Heart left ventricle (tissue), 16 donors: ENCODE measurements around the gene TMEM132D. TPM values are rescaled to one million over a fixed set of nuclear protein-coding genes. Genes with fewer than 3 reads are reported as not detected.

ENCODE experiments used
- ATAC-seq, 4 donors: fragments of 200-7000 bp; cut with Tn5 transposase; one replicate each; pipeline ENCODE4 v1.9.1; 2020 to 2022; ENCODE audit warnings: moderate library complexity in 4 of 4, mild to moderate bottlenecking in 3 of 4, moderate number of reproducible peaks in 1 of 4
- DNase-seq, 5 donors: peaks; one replicate each; pipeline ENCODE4 v3.0.0-alpha.2; 2020
- H3K27ac ChIP-seq, 12 donors: fragments of 200-600 bp; sonication (generic) in 4 of 12; one replicate each; pipeline versions ENCODE4 v1.5.0 to v1.8.0; 2016 to 2022; ENCODE audit warnings: mild to moderate bottlenecking in 2 of 12
- H3K27me3 ChIP-seq, 9 donors: fragments of 200-600 bp; sonication (generic) in 2 of 9; one replicate each; pipeline versions ENCODE4 v1.5.1 to v1.8.0; 2016 to 2022; ENCODE audit warnings: mild to moderate bottlenecking in 3 of 9
- H3K36me3 ChIP-seq, 9 donors: fragments of 200-600 bp; sonication (generic) in 2 of 9; one replicate each; pipeline versions ENCODE4 v1.5.0 to v1.8.0; 2018 to 2022; ENCODE audit warnings: mild to moderate bottlenecking in 2 of 9
- H3K4me1 ChIP-seq, 12 donors: fragments of 200-600 bp; sonication (generic) in 4 of 12; one replicate each; pipeline versions ENCODE4 v1.5.0 to v1.8.0; 2016 to 2022; ENCODE audit warnings: mild to moderate bottlenecking in 3 of 12
- H3K4me3 ChIP-seq, 12 donors: fragments of 200-600 bp; sonication (generic) in 4 of 12; one replicate each; pipeline versions ENCODE4 v1.5.0 to v1.8.0; 2017 to 2022; ENCODE audit warnings: mild to moderate bottlenecking in 9 of 12, moderate library complexity in 4 of 12
- H3K9me3 ChIP-seq, 12 donors: fragments of 200-600 bp; sonication (generic) in 4 of 12; one replicate each; pipeline versions ENCODE4 v1.5.0 to v1.8.0; 2016 to 2022; ENCODE audit warnings: mild to moderate bottlenecking in 1 of 12
- CTCF ChIP-seq, 12 donors: fragments of 200-600 bp; sonication (generic) in 4 of 12; IDR thresholded peaks; one replicate each; pipeline versions ENCODE4 v1.5.0 to v1.8.0; 2018 to 2022; ENCODE audit warnings: antibody characterized with exemption in 12 of 12, mild to moderate bottlenecking in 5 of 12
- POLR2A ChIP-seq, 2 donors: fragments of 450-650 bp; IDR thresholded peaks; one replicate each; pipeline ENCODE4 v1.6.1; 2017; ENCODE audit warnings: antibody characterized with exemption in 2 of 2, mild to moderate bottlenecking in 2 of 2, moderate library complexity in 2 of 2
- WGBS, 4 donors: extraction: QIAGEN DNeasy Blood & Tissue Kit in 2 of 4; methylation state at CpG; one replicate each; pipeline versions ENCODE4 v1.1.5 to v1.1.7; 2013 to 2018; 5-methylcytosine and 5-hydroxymethylcytosine counted together
- intact Hi-C, 10 donors: fragments of 100-400 bp; cut with DNase I; formaldehyde crosslinking; loops; one replicate each; pipeline versions ENCODE4 v1.11.1 to v1.14.2; 2022
- polyA plus RNA-seq, 2 donors: library from polyadenylated mRNA; stranded (reverse); fragments of 200-250 nt; gene quantifications; one replicate each; pipeline ENCODE4 v1.2.3, GENCODE V29; 2013
- total RNA-seq, 9 donors: library from RNA; depleted of rRNA in 2 of 9; stranded (reverse); fragments of >200 nt in 2 of 9; fragmentation: NEBNext Ultra II Directional in 3 of 9; extraction: Animal tissue kit (Norgen Biotek cat#: 25700) in 3 of 9; gene quantifications; one replicate each; pipeline versions ENCODE4 v1.1.0 to v1.2.4, GENCODE V29; 2016 to 2023
- donor health status: ischemic (EF 13 %, LVEDD 7.1; RV severe dilation, severe dysfunction).
- donor health status: healthy with polysubstance abuse.
- donor health status: DM: no; HTN: yes; CAD: no.
- donor health status: DM: no; HTN: no; CAD: no.
- donor health status: ischemic (EF 25% LVEDD 6.9; RV normal size, moderate dysfunction).
- donor health status: ischemic (EF 25% LVEDD 5.7; RV mildly dilated, moderate dysfunction).
- donor health status: healthy.
- donor health status: DM: yes; HTN: yes; CAD: no.
- donor health status: ischemic (EF 35%, LVEDD 5.7; RV mildly dilated, moderate dysfunction).
- donor health status: nonischemic (EF 11% LVEDD 7.7; RV severe dilation, severe dysfunction).
- donor health status: DM: yes; HTN: yes; CAD: no.
- donor health status: PGD.
- donor health status: ischemic (EF 29% LVEDD 5.4; RV normal size, mild dysfunction).
- donor health status: nonischemic (EF 23%, LVEDD 6.1; RV moderate dilation, normal function).

TMEM132D gene
- total and polyA plus RNA-seq, 11 donors, result not detected

- DNase-seq, result no peak
- no peak for ATAC-seq
- H3K27me3 ChIP-seq, result no peaks in the 10 kb centered on the region
- no peak overlapping the region for H3K4me3 ChIP-seq
- H3K4me1 ChIP-seq, result no peaks in the 10 kb centered on the region
- no peak overlapping the region for H3K27ac ChIP-seq
- TF ChIP-seq POLR2A (IDR thresholded peaks at IDR 0.05) (no peak), CTCF (IDR thresholded peaks at IDR 0.05) (no peak)
- 47 to 63% (median 58%) methylated on average over 4 of the region's 4 CpGs for WGBS, 4 donors
- peaks cover 0 to 17% (median 0%) of the 10 kb centered on the region in 12 donors for H3K9me3 ChIP-seq
- no peaks in the 10 kb centered on the region for H3K36me3 ChIP-seq
- intact Hi-C loops, result no loop called here
These were observed 299.3 kb downstream of the TMEM132D start for GRCh38 chr12:129604506-129604905.

- peaks cover 0 to 17% (median 0%) of the 10 kb centered on the region in 12 donors for H3K9me3 ChIP-seq
- H3K27me3 ChIP-seq, result no peaks in the 10 kb centered on the region
- ATAC-seq, result no peak
- 43 to 64% (median 57%) methylated on average over 1 of the region's 1 CpG for WGBS, 4 donors
- no peak for DNase-seq
- no peak overlapping the region for H3K4me3 ChIP-seq
- no peaks in the 10 kb centered on the region for H3K4me1 ChIP-seq
- no peaks in the 10 kb centered on the region for H3K36me3 ChIP-seq
- TF ChIP-seq CTCF (IDR thresholded peaks at IDR 0.05), result no peak
- no peak for TF ChIP-seq POLR2A (IDR thresholded peaks at IDR 0.05)
- intact Hi-C loops, result no loop called here
- no peak overlapping the region for H3K27ac ChIP-seq
These were observed 304.4 kb downstream of the TMEM132D start for GRCh38 chr12:129599406-129599805.

GRCh38 chr12:129594098-129594497 is 309.7 kb downstream of the TMEM132D start:
- intact Hi-C loops, result no loop called here
- Histone ChIP-seq H3K27ac (no peak overlapping the region), H3K27me3 (no peaks in the 10 kb centered on the region), H3K4me3 (no peak overlapping the region), H3K36me3 (no peaks in the 10 kb centered on the region), H3K4me1 (no peaks in the 10 kb centered on the region), H3K9me3 (no peaks in the 10 kb centered on the region)
- no peak for ATAC-seq
- TF ChIP-seq CTCF (IDR thresholded peaks at IDR 0.05) (no peak), POLR2A (IDR thresholded peaks at IDR 0.05) (no peak)
- DNase-seq, result no peak
- WGBS, 4 donors, result 59 to 89% (median 75%) methylated on average over 6 of the region's 6 CpGs

GRCh38 chr12:129592449-129592848 is 311.4 kb downstream of the TMEM132D start:
- TF ChIP-seq POLR2A (IDR thresholded peaks at IDR 0.05), result no peak
- no peak for TF ChIP-seq CTCF (IDR thresholded peaks at IDR 0.05)
- H3K4me3 ChIP-seq, result no peak overlapping the region
- peaks cover 0 to 9% (median 0%) of the 10 kb centered on the region in 12 donors for H3K9me3 ChIP-seq
- DNase-seq, result no peak
- no peaks in the 10 kb centered on the region for H3K27me3 ChIP-seq
- 49 to 62% (median 53%) methylated on average over 2 of the region's 2 CpGs for WGBS, 4 donors
- intact Hi-C loops, result no loop called here
- no peaks in the 10 kb centered on the region for H3K36me3 ChIP-seq
- H3K27ac ChIP-seq, result no peak overlapping the region
- H3K4me1 ChIP-seq, result no peaks in the 10 kb centered on the region
- ATAC-seq, result no peak
